CD14-positive monocyte (primary cell): ENCODE data around the gene PDE7B. TPM values are rescaled to one million over a fixed set of nuclear protein-coding genes. Genes with fewer than 3 reads are reported as not detected.

Experiments
- DNase-seq, 3 donors: peaks; one replicate each; pipeline ENCODE4 v3.0.0-alpha.2; 2011 to 2022
- H2AFZ ChIP-seq: 2 replicates; pipeline ENCODE4 v1.6.0; 2012; ENCODE audit warnings: mild to moderate bottlenecking, low read depth, low read length, inconsistent platforms; ENCODE audit not compliant: insufficient read depth, poor library complexity, severe bottlenecking
- H3K27ac ChIP-seq, 2 donors: 1 replicate in 1 of 2; 2 replicates in 1 of 2; pipeline ENCODE4 v1.5.1; 2012 to 2013; ENCODE audit warnings: low read length in 2 of 2, control low read depth in 1 of 2, inconsistent platforms in 1 of 2, low read depth in 1 of 2, mild to moderate bottlenecking in 1 of 2
- H3K27me3 ChIP-seq, 2 donors: one replicate each; pipeline versions ENCODE4 v1.6.0 to v1.6.1; 2011 to 2013; ENCODE audit warnings: low read length in 2 of 2; ENCODE audit not compliant: control insufficient read depth in 2 of 2, insufficient read depth in 2 of 2
- H3K36me3 ChIP-seq, 2 donors: replicated peaks in 1 of 2; 1 replicate in 1 of 2; 2 replicates in 1 of 2; pipeline versions ENCODE4 v1.5.1 to v1.6.1; 2012 to 2013; ENCODE audit warnings: low read length in 2 of 2, control low read depth in 1 of 2, inconsistent platforms in 1 of 2, mild to moderate bottlenecking in 1 of 2; ENCODE audit not compliant: insufficient read depth in 2 of 2, control insufficient read depth in 1 of 2
- H3K4me1 ChIP-seq, 2 donors: 1 replicate in 1 of 2; 2 replicates in 1 of 2; pipeline versions ENCODE4 v1.5.1 to v1.6.1; 2012 to 2013; ENCODE audit warnings: low read length in 2 of 2, control low read depth in 1 of 2, inconsistent platforms in 1 of 2, mild to moderate bottlenecking in 1 of 2, moderate library complexity in 1 of 2; ENCODE audit not compliant: insufficient read depth in 2 of 2, control insufficient read depth in 1 of 2
- H3K4me2 ChIP-seq: replicated peaks from 2 replicates; pipeline ENCODE3; 2012; ENCODE audit warnings: low read length, moderate library complexity, mild to moderate bottlenecking; ENCODE audit not compliant: poor library complexity, severe bottlenecking; ENCODE audit errors: extremely low read depth
- H3K4me3 ChIP-seq, 3 experiments: fragments of 200-600 bp in 1 of 3; sonication (generic) in 1 of 3; replicated peaks in 1 of 3; 1 replicate in 2 of 3; 2 replicates in 1 of 3; pipeline ENCODE4 v1.5.1; 2011 to 2013; ENCODE audit warnings: low read length in 3 of 3, mild to moderate bottlenecking in 3 of 3, control low read depth in 2 of 3, low read depth in 2 of 3, inconsistent platforms in 1 of 3, moderate library complexity in 1 of 3
- H3K79me2 ChIP-seq: 2 replicates; pipeline ENCODE4 v1.6.0; 2012; ENCODE audit warnings: mild to moderate bottlenecking, control low read depth, inconsistent platforms, low read length, moderate library complexity; ENCODE audit not compliant: insufficient read depth
- H3K9ac ChIP-seq: 2 replicates; pipeline ENCODE4 v1.6.0; 2017; ENCODE audit warnings: low read length, mild to moderate bottlenecking; ENCODE audit not compliant: insufficient read depth, poor library complexity, severe bottlenecking
- H3K9me3 ChIP-seq, 2 donors: replicated peaks in 1 of 2; 1 replicate in 1 of 2; 2 replicates in 1 of 2; pipeline versions ENCODE4 v1.5.1 to v1.6.1; 2012 to 2013; ENCODE audit warnings: low read length in 2 of 2, control low read depth in 1 of 2; ENCODE audit not compliant: control insufficient read depth in 1 of 2, insufficient read depth in 1 of 2
- H4K20me1 ChIP-seq: 2 replicates; pipeline ENCODE4 v1.6.0; 2012; ENCODE audit warnings: mild to moderate bottlenecking, low read length, control low read depth, moderate library complexity; ENCODE audit not compliant: insufficient read depth
- H3K27ac Mint-ChIP-seq, 7 donors: one replicate each; pipeline ENCODE4 v1.8.0; 2020; ENCODE audit warnings: mild to moderate bottlenecking in 7 of 7, mixed read lengths in 7 of 7, moderate library complexity in 6 of 7, inconsistent platforms in 2 of 7
- H3K27me3 Mint-ChIP-seq, 3 donors: one replicate each; pipeline ENCODE4 v1.8.0; 2021 to 2022; ENCODE audit warnings: low read depth in 3 of 3, mild to moderate bottlenecking in 3 of 3, mixed read lengths in 3 of 3, moderate library complexity in 3 of 3, inconsistent platforms in 1 of 3
- H3K36me3 Mint-ChIP-seq, 2 donors: one replicate each; pipeline ENCODE4 v1.8.0; 2020; ENCODE audit warnings: mixed read lengths in 2 of 2, inconsistent platforms in 1 of 2, mild to moderate bottlenecking in 1 of 2
- H3K4me1 Mint-ChIP-seq: one replicate; pipeline ENCODE4 v1.8.0; 2020; ENCODE audit warnings: mild to moderate bottlenecking, mixed read lengths
- H3K4me3 Mint-ChIP-seq, 2 donors: one replicate each; pipeline ENCODE4 v1.8.0; 2020; ENCODE audit warnings: mild to moderate bottlenecking in 2 of 2, mixed read lengths in 2 of 2, moderate library complexity in 1 of 2
- H3K9me3 Mint-ChIP-seq, 7 donors: one replicate each; pipeline ENCODE4 v1.8.0; 2020 to 2022; ENCODE audit warnings: mixed read lengths in 7 of 7, mild to moderate bottlenecking in 6 of 7, moderate library complexity in 6 of 7, inconsistent platforms in 2 of 7
- WGBS: methylation state at CpG from one replicate; pipeline ENCODE4 v1.1.5; 2013; ENCODE audit warnings: missing lambda C conversion rate; ENCODE audit not compliant: insufficient coverage; 5-methylcytosine and 5-hydroxymethylcytosine counted together
- intact Hi-C, 2 donors: fragments of 100-400 bp; cut with micrococcal nuclease; formaldehyde crosslinking; loops; one replicate each; pipeline versions ENCODE4 v1.15.0 to v1.15.1; 2023
- polyA plus RNA-seq, 3 donors: library from polyadenylated mRNA; depleted of rRNA in 1 of 3; unstranded in 2 of 3; stranded (reverse) in 1 of 3; fragments of 300-500 nt in 2 of 3; fragments of >200 nt in 1 of 3; fragmentation: Illumina TruSeq in 2 of 3; gene quantifications; 1 replicate in 2 of 3; 2 replicates in 1 of 3; pipeline ENCODE4 v1.2.3, GENCODE V29; 2012 to 2021
- TF ChIP-seq, protein P1 (sequence below): fragments of 200-600 bp; IDR thresholded peaks from one replicate; pipeline ENCODE4 v1.8.0; 2022; ENCODE audit warnings: antibody characterized with exemption, mild to moderate bottlenecking

PDE7B gene
- polyA plus RNA-seq, 3 donors: 0.37 to 1.1 (median 0.89) TPM

DNA sequence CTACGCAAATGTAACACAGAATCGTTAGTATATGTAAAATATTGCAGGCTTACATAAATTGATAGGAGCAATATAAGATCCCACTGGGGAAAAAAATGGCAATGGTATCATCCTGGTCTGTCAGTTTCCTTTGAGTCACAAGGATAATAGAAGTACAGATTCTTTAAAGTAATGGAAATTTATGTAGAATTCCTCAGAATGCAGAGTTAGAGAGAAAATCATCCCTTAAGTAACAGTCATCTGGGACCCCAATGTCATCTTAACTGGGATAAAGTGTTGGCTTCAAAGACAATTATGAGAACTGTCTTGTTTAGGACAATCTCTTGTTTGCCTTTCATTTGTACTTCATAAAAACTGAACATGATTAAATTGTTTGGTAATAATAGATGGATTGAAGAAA lies 34.5 kb upstream of the PDE7B start:
- no peaks in the 10 kb centered on the region for H3K36me3 Mint-ChIP-seq
- DNase-seq: no peak

DNA sequence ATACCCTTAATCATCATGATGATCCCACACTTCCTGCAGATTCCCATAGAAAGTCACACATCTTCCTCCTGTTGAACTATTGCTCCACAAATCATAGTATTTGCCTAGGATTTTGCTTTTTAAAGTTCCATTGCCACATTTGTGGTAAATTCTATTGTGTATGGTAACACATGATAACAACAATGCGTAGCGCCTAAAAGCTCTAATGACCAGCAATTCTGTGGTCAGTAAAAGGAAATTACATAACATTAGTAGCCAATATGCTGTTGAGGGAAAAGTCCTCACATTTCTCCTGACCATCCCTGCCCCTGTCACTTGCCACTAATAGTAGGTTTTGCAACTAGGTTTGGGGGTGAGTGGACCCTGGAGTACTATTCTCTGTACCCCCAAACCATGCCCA lies 31.8 kb upstream of the PDE7B start:
- H3K9me3 Mint-ChIP-seq: peaks cover 0 to 2% (median 0%) of the 10 kb centered on the region in 7 donors
- H3K36me3 ChIP-seq: no peaks in the 10 kb centered on the region
- peak overlapping the region in 1 of 2 donors; percentile 60 for H3K4me3 Mint-ChIP-seq
- no peak overlapping the region for H2AFZ ChIP-seq
- no peaks in the 10 kb centered on the region for H3K9me3 ChIP-seq
- no peaks in the 10 kb centered on the region for H3K79me2 ChIP-seq
- TF ChIP-seq, protein P1, sequence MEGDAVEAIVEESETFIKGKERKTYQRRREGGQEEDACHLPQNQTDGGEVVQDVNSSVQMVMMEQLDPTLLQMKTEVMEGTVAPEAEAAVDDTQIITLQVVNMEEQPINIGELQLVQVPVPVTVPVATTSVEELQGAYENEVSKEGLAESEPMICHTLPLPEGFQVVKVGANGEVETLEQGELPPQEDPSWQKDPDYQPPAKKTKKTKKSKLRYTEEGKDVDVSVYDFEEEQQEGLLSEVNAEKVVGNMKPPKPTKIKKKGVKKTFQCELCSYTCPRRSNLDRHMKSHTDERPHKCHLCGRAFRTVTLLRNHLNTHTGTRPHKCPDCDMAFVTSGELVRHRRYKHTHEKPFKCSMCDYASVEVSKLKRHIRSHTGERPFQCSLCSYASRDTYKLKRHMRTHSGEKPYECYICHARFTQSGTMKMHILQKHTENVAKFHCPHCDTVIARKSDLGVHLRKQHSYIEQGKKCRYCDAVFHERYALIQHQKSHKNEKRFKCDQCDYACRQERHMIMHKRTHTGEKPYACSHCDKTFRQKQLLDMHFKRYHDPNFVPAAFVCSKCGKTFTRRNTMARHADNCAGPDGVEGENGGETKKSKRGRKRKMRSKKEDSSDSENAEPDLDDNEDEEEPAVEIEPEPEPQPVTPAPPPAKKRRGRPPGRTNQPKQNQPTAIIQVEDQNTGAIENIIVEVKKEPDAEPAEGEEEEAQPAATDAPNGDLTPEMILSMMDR: no peak
- no peaks in the 10 kb centered on the region for H3K36me3 Mint-ChIP-seq
- peak overlapping the region in 4 of 7 donors; percentile 59 to 80 (median 70) for H3K27ac Mint-ChIP-seq
- intact Hi-C loops: no loop called here
- no peak overlapping the region for H3K27ac ChIP-seq
- no peaks in the 10 kb centered on the region for H4K20me1 ChIP-seq
- peak overlapping the region; percentile 41 for H3K4me2 ChIP-seq
- peak overlapping the region in 1 of 3 experiments; percentile 15 for H3K4me3 ChIP-seq
- H3K27me3 Mint-ChIP-seq: peaks cover 30 to 45% (median 35%) of the 10 kb centered on the region in 3 donors
- H3K4me1 Mint-ChIP-seq: peaks cover 17% of the 10 kb centered on the region
- no peak overlapping the region for H3K9ac ChIP-seq
- no CpG with 5 or more reads among the region's 2 CpGs for WGBS
- peak; percentile 43 to 67 (median 61) for DNase-seq
- H3K4me1 ChIP-seq: peaks cover 17 to 20% of the 10 kb centered on the region in 2 donors
- H3K27me3 ChIP-seq: peaks cover 26 to 37% of the 10 kb centered on the region in 2 donors

More for the DNA sequence above, 34.5 kb upstream of the PDE7B start:
- Histone ChIP-seq H3K4me3 (no peak overlapping the region), H3K4me2 (no peak overlapping the region), H3K27me3 (peaks cover 23% of the 10 kb centered on the region in 2 donors), H3K9ac (no peak overlapping the region), H3K4me1 (peaks cover 30% of the 10 kb centered on the region in 2 donors), H3K9me3 (no peaks in the 10 kb centered on the region), H2AFZ (no peak overlapping the region), H3K36me3 (no peaks in the 10 kb centered on the region), H4K20me1 (no peaks in the 10 kb centered on the region), H3K27ac (no peak overlapping the region), H3K79me2 (no peaks in the 10 kb centered on the region)
- no peak overlapping the region for H3K4me3 Mint-ChIP-seq
- H3K27ac Mint-ChIP-seq: no peak overlapping the region
- peaks cover 22 to 30% (median 22%) of the 10 kb centered on the region in 3 donors for H3K27me3 Mint-ChIP-seq
- TF ChIP-seq, protein P1: no peak
- peaks cover 0 to 4% (median 0%) of the 10 kb centered on the region in 7 donors for H3K9me3 Mint-ChIP-seq
- intact Hi-C loops: no loop called here
- no CpG with 5 or more reads among the region's 2 CpGs for WGBS
- peaks cover 29% of the 10 kb centered on the region for H3K4me1 Mint-ChIP-seq
